Skeletal muscle cell (primary cell): Measurements from ENCODE around the gene RPS27A.
A peak's percentile ranks its signal among the peaks of the same experiment; 100 is the strongest.
"Not testable (repeated sequence)": the region's sequence is repeated elsewhere in the genome, so short reads cannot be mapped to it uniquely, and the experiment has no call there.

Experiments used
- DNase-seq: peaks from one replicate; pipeline ENCODE4 v3.0.0-alpha.2; 2010; ENCODE audit warnings: low read depth
- H3K4me3 ChIP-seq: 2 replicates; pipeline ENCODE4 v1.5.1; 2011; ENCODE audit warnings: low read depth, mild to moderate bottlenecking, control low read depth, low read length, moderate library complexity

Gene RPS27A

GRCh38 chr2:55232084-55232862 lies at the start of gene RPS27A, which contains the start of gene CLHC1:
TSS of gene RPS27A (plus strand) at chr2:55232688. CDS start at chr2:55232825, 137 bp downstream.
TSS of gene CLHC1 (minus strand) at chr2:55232293. CDS start at chr2:55222411, 9,882 bp downstream.
- peak; percentile 90 for DNase-seq

GRCh38 chr2:55186837-55187236 lies 45.7 kb upstream of the RPS27A start:
- DNase-seq, H3K4me3 ChIP-seq: not testable (repeated sequence)

More at GRCh38 chr2:55232084-55232862, at the start of gene RPS27A, which contains the start of gene CLHC1:
- H3K4me3 ChIP-seq, result peak within 1 kb of the TSS; percentile 99

GRCh38 chr2:55191888-55192287 lies 40.6 kb upstream of the RPS27A start:
- DNase-seq, H3K4me3 ChIP-seq: not testable (repeated sequence)

GRCh38 chr2:55196526-55196925 lies 36.0 kb upstream of the RPS27A start:
- no peak for DNase-seq
- H3K4me3 ChIP-seq, result no peak overlapping the region

GRCh38 chr2:55200416-55200815 lies 32.1 kb upstream of the RPS27A start:
- no peak for DNase-seq
- no peak overlapping the region for H3K4me3 ChIP-seq

- DNase-seq, result no peak
- no peak overlapping the region for H3K4me3 ChIP-seq
Observed at GRCh38 chr2:55204536-55204935, 28.0 kb upstream of the RPS27A start.

- no peak overlapping the region for H3K4me3 ChIP-seq
- no peak for DNase-seq
Observed at GRCh38 chr2:55204950-55205349, 27.5 kb upstream of the RPS27A start.

GRCh38 chr2:55213822-55214221 lies 18.7 kb upstream of the RPS27A start:
- no peak overlapping the region for H3K4me3 ChIP-seq
- DNase-seq, result no peak

GRCh38 chr2:55223958-55224760 lies 8.3 kb upstream of the RPS27A start:
- H3K4me3 ChIP-seq, result no peak overlapping the region
- DNase-seq, result no peak

GRCh38 chr2:55224761-55225261 lies 7.7 kb upstream of the RPS27A start:
- DNase-seq, result no peak
- H3K4me3 ChIP-seq, result no peak overlapping the region

- no peak for DNase-seq
Observed at GRCh38 chr2:55225481-55226020, 6.9 kb upstream of the RPS27A start.

GRCh38 chr2:55227437-55228225 lies 4.9 kb upstream of the RPS27A start:
- H3K4me3 ChIP-seq, result not testable (repeated sequence)
- DNase-seq, result peak; percentile 23

More at GRCh38 chr2:55225481-55226020, 6.9 kb upstream of the RPS27A start:
- H3K4me3 ChIP-seq, result no peak overlapping the region

GRCh38 chr2:55228226-55228563 lies 4.3 kb upstream of the RPS27A start:
- no peak overlapping the region for H3K4me3 ChIP-seq
- no peak for DNase-seq

GRCh38 chr2:55229221-55229620 lies 3.3 kb upstream of the RPS27A start:
- H3K4me3 ChIP-seq, result no peak overlapping the region
- no peak for DNase-seq

GRCh38 chr2:55230551-55230950 lies 1.9 kb upstream of the RPS27A start:
- no peak overlapping the region for H3K4me3 ChIP-seq
- DNase-seq, result no peak

- no peak for DNase-seq
- H3K4me3 ChIP-seq, result peak overlapping the region; percentile 99
Observed at GRCh38 chr2:55231546-55232083, 873 bp upstream of the RPS27A start.

GRCh38 chr2:55232863-55233657 lies 572 bp downstream of the RPS27A start:
- peak overlapping the region; percentile 99 for H3K4me3 ChIP-seq
- no peak for DNase-seq

- H3K4me3 ChIP-seq, result peak overlapping the region; percentile 99
- no peak for DNase-seq
Observed at GRCh38 chr2:55233658-55233940, 1.1 kb downstream of the RPS27A start.
